BJ (cell line): ENCODE data around the gene CDK15. TPM values are rescaled to one million over a fixed set of nuclear protein-coding genes. Genes with fewer than 3 reads are reported as not detected.

ENCODE experiments used
- CTCF ChIA-PET: fragments of 350-600 bp; formaldehyde crosslinking; extraction: SDS; loops from one replicate; lab custom pipeline; 2021; ENCODE audit warnings: antibody characterized with exemption, inconsistent platforms; lab: Yijun Ruan, JAX
- POLR2A ChIA-PET: fragments of 300-600 bp; sonication (Branson Sonifier 250); formaldehyde crosslinking; extraction: SDS; loops from one replicate; lab custom pipeline; 2021; ENCODE audit warnings: antibody characterized with exemption; lab: Charles Lee
- DNase-seq: peaks from one replicate; pipeline ENCODE4 v3.0.0-alpha.2; 2011; ENCODE audit warnings: low read depth
- H3K27me3 ChIP-seq: 2 replicates; pipeline ENCODE4 v1.6.0; 2011; ENCODE audit warnings: low read length; ENCODE audit not compliant: control insufficient read depth, insufficient read depth
- H3K36me3 ChIP-seq: 2 replicates; pipeline ENCODE4 v1.5.1; 2011; ENCODE audit warnings: low read length; ENCODE audit not compliant: control insufficient read depth, insufficient read depth
- H3K4me3 ChIP-seq: 2 replicates; pipeline ENCODE4 v1.5.1; 2011; ENCODE audit warnings: low read depth, mild to moderate bottlenecking, control low read depth, low read length
- CTCF ChIP-seq: IDR thresholded peaks from 2 replicates; pipeline ENCODE4 v1.5.1; 2011; ENCODE audit warnings: low read depth, mild to moderate bottlenecking, control low read depth, inconsistent platforms, low read length, moderate library complexity; ENCODE audit not compliant: insufficient read depth
- polyA plus RNA-seq: library from polyadenylated mRNA; depleted of rRNA; stranded (reverse); fragments of >200 nt; gene quantifications from 2 replicates; pipeline ENCODE4 v1.2.3, GENCODE V29; 2011

CDK15 gene
- polyA plus RNA-seq, 1 experiment: 8.2 TPM

- ChIA-PET CTCF (interaction anchor here (0.7 to 2.0 kb wide), 4 partner anchors 18 to 309 kb away, joined by 3 to 5 read pairs (median 3); no protein-coding TSS in a partner anchor), POLR2A (no interaction called here)
- Histone ChIP-seq H3K4me3 (no peak overlapping the region), H3K27me3 (no peaks in the 10 kb centered on the region), H3K36me3 (no peaks in the 10 kb centered on the region)
- no peak for DNase-seq
- no peak for TF ChIP-seq CTCF
Measured at GRCh38 chr2:201866643-201867473, 60.5 kb downstream of the CDK15 start.

- Histone ChIP-seq H3K36me3 (no peaks in the 10 kb centered on the region), H3K27me3 (no peaks in the 10 kb centered on the region), H3K4me3 (no peak overlapping the region)
- POLR2A ChIA-PET: no interaction called here
- no peak for TF ChIP-seq CTCF
- CTCF ChIA-PET: interaction anchor here (1.2 kb wide), 1 partner anchor 11 kb away, joined by 9 read pairs; no protein-coding TSS in a partner anchor
- DNase-seq: no peak
Measured at GRCh38 chr2:201871471-201871870, 65.1 kb downstream of the CDK15 start.

- Histone ChIP-seq H3K36me3 (no peaks in the 10 kb centered on the region), H3K4me3 (no peak overlapping the region), H3K27me3 (no peaks in the 10 kb centered on the region)
- CTCF ChIA-PET: interaction anchor here (3.5 kb wide), 1 partner anchor 13 kb away, joined by 25 read pairs; no protein-coding TSS in a partner anchor
- no peak for TF ChIP-seq CTCF
- no peak for DNase-seq
- POLR2A ChIA-PET: no interaction called here
Measured at GRCh38 chr2:201872591-201872990, 66.3 kb downstream of the CDK15 start.

DNA sequence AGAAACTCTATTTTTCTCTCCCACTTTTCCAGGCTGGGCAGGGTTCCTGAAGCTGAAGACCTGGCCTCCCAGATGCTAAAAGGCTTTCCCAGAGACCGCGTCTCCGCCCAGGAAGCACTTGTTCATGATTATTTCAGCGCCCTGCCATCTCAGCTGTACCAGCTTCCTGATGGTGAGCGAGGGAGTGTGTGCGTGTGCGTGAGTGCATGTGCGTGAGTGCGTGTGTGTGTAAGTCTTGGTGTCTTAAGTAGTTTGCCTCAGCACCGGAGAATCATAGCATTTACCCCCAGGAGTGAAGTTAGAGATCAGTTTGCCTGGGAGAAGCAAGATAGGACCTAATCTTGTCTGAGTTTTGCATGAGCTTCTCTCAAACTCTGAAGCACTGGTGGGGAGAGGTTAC lies 73.7 kb downstream of the CDK15 start:
- Histone ChIP-seq H3K4me3 (no peak overlapping the region), H3K27me3 (no peaks in the 10 kb centered on the region), H3K36me3 (no peaks in the 10 kb centered on the region)
- CTCF ChIA-PET: interaction anchor here (0.6 to 2.6 kb wide), 5 partner anchors 15 to 289 kb away, joined by 3 to 15 read pairs (median 3); no protein-coding TSS in a partner anchor
- TF ChIP-seq CTCF: no peak
- POLR2A ChIA-PET: no interaction called here
- DNase-seq: no peak

GRCh38 chr2:201880579-201880978 lies 74.2 kb downstream of the CDK15 start:
- no peak for DNase-seq
- Histone ChIP-seq H3K4me3 (no peak overlapping the region), H3K36me3 (no peaks in the 10 kb centered on the region), H3K27me3 (no peaks in the 10 kb centered on the region)
- no peak for TF ChIP-seq CTCF
- ChIA-PET CTCF (interaction anchor here (0.6 to 2.6 kb wide), 6 partner anchors 10 to 289 kb away, joined by 3 to 15 read pairs (median 3); no protein-coding TSS in a partner anchor), POLR2A (no interaction called here)
